Panc1 (cell line): ENCODE results near the gene WSCD2.

Experiments used
- CTCF ChIP-seq: fragments of 450-650 bp; IDR thresholded peaks from 2 replicates; pipeline ENCODE4 v1.5.1; 2017; ENCODE audit warnings: mild to moderate bottlenecking
- POLR2AphosphoS5 ChIP-seq: IDR thresholded peaks from 2 replicates; pipeline ENCODE4 v1.6.1; 2012; ENCODE audit warnings: mild to moderate bottlenecking, low read depth, low read length, moderate library complexity
- REST ChIP-seq, 2 experiments: IDR thresholded peaks; 2 replicates each; pipeline ENCODE4 v1.6.1; 2011 to 2012; ENCODE audit warnings: low read depth in 2 of 2, control low read depth in 1 of 2, low read length in 1 of 2, mild to moderate bottlenecking in 1 of 2, moderate library complexity in 1 of 2; ENCODE audit not compliant: insufficient read depth in 1 of 2

- TF ChIP-seq CTCF: no peak
- no peak for TF ChIP-seq REST (IDR thresholded peaks at IDR 0.05; ENCODE audit: insufficient read depth in 1 of 2, low read depth in 2 of 2, low read length in 1 of 2)
- no peak for TF ChIP-seq POLR2AphosphoS5
These were observed 97.8 kb downstream of the WSCD2 start for GRCh38 chr12:108226866-108227265.
